ENCODE data around the gene SACS.

The SACS gene

DNA sequence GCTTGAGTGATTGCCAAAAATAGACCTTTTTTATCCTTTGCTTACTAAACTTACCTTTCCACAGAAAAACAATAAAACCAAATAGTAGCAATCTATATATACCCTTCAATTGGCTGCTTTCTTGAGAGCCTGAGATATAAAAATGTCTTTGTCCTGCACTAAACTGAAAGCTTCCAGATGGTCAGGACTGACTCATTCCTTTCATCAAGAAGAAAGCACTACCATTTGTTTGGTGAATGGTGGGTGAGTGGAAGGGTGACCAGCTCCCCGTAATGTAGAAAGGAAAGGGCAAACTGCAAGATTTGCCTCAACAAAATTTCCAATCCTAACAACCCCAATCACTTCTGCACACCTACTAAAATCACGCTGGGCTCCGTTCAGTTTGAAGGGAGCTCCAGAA is 67.8 kb downstream of the SACS start:
- DNase-seq (ENCODE audit: extremely low read depth in 1 of 2, low read depth in 1 of 2): no peak

DNA sequence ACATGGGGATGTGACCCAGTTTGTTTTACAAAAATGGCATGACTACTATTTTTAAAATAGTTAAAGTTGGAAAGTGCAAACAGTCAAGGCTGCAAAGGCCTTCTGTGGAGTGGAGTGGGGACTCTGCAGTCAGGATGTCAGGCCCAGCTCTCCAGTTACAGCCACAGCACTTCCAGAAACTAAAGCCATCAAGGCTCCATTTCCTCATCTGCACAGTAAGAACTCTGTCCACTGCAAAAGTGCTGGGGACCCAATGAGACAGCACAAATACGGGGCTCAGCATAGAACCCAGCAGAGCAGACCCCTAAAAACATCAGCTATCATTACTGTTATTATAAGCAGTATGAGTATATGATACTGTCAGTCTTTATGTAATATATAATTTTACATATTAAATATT is 73.6 kb downstream of the SACS start:
- DNase-seq (ENCODE audit: extremely low read depth in 1 of 2, low read depth in 1 of 2): no peak

DNA sequence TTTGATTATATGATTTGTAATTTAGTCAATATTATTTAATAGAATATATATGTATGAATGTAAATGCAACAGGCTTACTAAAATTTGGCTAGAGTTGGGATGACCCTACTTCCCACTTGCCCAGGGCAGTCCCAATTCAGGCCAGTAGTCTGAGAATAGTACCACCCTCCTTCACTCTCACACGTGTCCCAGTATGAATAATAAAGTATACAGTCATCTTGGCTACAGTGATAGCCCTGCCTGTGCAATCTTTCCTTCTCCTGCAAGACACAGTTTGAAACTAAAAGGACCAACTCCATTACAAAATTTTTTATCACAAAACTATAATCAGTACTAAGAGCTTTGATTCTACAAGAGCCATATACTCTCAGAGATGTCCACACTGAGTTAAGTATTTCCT is 76.2 kb downstream of the SACS start:
- DNase-seq (ENCODE audit: extremely low read depth in 1 of 2, low read depth in 1 of 2): no peak

DNA sequence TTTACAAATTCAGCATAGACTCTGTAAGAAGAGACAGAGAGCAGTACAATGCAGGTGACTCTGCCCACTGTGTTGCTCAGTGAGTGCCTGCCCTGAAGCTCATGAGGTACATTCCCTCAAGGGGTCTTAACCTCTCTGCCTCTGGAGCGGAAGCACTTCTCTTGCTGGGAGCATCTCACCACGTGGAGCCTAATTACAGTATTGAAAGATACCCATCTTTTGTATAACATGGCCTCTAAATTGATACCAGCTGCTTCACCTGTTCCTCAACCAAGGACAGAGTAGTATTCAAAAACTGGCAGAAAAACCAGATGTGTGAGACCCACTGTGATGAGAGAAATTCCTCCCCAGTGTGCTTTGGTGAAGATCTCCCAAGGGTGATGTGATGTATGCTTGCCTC is 77.1 kb downstream of the SACS start:
- DNase-seq (ENCODE audit: extremely low read depth in 1 of 2, low read depth in 1 of 2): no peak

DNA sequence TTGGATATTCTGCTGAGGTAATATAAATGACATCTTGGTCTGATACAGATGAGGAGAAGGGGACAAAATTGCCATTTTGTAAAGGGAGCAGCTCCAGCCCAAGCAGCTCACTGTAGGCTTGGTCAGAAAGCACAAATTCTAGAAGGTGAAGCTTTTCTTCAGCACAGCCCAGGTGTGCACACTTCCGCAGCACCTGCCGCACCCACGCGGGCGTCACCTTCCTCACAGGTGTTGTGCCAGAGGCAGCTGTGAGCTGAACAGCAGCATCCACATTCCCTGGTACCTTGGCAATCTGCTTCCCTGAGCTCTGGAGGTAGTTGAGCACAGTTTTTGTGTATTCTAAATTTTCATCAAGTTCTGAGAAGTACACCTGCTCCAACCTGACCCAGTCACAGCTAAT is 79.0 kb downstream of the SACS start:
- DNase-seq (ENCODE audit: extremely low read depth in 1 of 2, low read depth in 1 of 2): no peak

DNA sequence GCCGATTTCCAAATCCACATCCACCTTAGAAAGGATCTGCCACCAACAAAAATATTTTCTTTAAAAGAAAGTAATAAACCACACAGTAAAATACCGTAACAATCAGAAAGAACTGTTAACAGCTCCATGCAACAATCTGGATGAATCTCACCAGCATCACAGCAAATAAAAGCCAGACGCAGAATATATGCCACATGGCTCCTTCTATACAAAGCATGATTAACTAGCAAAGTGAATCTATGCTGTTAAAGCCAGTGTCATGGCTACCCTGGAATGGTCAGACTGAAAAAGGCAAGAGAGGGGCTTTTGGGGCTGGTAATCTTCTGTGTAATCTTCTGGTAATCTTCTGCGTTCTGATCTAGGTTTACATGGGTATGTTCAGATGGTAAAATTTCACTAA is 81.3 kb downstream of the SACS start:
- no peak for DNase-seq (ENCODE audit: extremely low read depth in 1 of 2, low read depth in 1 of 2)

DNA sequence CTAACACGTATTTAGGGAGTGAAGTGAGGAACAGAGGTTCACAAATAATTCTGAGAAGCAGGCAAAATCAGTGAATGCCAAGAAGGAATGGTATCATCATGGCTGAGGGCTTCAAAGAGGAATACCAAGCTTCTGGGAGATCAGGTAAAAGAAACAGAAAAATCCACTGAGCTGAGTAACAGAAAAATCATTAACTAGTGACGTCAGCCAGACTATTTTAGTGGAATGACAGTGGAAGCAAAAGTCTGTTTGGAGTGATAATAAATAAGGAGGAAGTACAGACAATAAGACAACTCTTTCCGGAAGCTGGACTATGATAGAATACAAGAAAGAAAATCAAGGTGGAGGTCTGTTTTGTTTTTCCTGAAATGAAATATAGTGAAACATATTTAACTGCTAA is 83.5 kb downstream of the SACS start:
- no peak for DNase-seq (ENCODE audit: extremely low read depth in 1 of 2, low read depth in 1 of 2)

DNA sequence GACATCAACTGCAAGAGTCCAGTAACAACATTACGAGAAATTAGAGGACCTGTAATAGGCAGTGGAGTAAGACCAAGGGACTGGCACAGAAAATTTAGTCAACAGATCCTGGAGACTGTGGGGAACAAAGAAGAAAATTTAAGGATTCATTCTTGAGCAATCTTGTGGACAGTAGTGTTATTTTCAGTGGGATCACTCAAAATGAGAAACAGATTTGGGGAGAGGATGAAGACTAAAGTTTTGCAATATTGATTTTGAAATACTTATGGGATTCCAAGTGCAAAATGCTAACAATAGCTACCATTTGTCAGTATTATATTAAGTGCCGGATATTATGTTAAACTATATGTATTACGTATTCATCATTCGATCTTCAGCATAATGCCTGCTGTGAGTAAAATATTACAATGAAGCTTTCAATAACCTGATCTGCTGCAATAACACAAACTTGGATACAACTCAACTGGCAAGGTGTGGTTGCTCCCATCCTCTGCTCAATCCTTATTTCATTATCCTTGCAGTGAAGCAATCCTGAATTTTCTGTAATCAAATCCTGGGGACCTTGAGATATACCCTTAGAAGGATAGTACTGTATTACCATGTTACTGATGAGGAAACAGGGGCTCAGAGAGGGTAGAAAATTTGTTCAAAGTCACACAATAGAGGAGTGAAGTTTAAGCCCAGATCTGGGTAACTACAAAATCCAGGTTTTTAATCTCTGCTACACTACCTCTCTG is 84.2 kb downstream of the SACS start:
- DNase-seq (ENCODE audit: extremely low read depth in 1 of 2, low read depth in 1 of 2): no peak

DNA sequence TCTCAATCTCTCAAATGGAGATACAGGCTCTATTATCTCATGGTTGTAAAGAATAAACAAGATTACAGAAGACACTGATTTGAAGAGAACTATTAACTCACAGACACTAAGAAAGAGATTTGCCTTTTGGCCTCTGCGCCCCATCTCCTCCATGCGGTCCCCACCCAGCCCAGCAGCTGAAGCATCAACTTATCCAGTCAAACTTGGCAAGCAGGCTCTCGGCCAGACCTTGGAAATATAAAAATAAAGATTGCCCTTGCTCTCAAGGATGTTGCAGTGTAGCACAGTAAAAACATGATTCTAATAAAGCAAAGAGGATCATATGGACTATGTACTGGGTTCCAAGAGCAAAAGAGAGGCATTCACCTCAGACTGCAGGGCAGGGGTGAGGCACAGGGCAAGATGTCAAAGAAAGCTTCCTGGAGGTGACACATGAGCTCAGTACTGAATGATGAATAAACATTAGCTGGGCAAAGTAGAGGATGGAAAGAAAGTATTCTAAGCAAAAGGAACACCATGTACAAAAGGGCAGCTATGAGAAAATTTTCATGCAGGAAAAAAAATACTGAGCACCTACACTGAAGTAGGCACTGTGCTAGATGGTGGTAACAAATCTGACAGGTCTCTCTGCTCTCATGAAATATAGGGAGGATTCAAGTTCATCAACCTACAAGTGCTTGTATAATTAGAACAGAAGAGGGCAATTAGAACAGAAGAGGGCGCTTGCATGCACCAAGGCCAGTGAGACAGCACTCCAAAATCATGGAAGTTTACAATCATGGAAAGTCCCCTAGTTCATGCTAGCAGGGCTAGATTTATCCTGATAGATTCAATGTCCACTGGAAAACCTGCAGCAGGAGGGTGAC is 85.0 kb downstream of the SACS start:
- no peak for DNase-seq (ENCODE audit: extremely low read depth in 1 of 2, low read depth in 1 of 2)

DNA sequence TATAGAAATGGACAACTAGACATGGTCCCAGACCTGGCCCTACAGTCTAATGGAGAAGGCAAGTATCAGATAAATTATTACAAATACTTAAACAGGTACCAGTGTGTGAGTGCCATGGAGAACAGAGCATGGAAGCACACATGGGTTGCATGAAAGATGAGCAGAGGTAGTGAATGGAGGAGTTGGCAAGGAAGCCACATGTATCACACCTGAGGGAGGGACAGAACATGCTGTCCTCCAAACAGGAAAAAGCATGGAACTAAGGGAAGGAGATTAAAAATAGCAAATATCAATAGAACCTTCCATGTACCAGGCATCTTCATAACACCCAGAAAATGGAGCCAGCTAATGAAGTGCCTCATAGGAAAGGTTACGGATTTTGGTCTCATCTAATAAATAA is 85.9 kb downstream of the SACS start:
- no peak for DNase-seq (ENCODE audit: extremely low read depth in 1 of 2, low read depth in 1 of 2)

DNA sequence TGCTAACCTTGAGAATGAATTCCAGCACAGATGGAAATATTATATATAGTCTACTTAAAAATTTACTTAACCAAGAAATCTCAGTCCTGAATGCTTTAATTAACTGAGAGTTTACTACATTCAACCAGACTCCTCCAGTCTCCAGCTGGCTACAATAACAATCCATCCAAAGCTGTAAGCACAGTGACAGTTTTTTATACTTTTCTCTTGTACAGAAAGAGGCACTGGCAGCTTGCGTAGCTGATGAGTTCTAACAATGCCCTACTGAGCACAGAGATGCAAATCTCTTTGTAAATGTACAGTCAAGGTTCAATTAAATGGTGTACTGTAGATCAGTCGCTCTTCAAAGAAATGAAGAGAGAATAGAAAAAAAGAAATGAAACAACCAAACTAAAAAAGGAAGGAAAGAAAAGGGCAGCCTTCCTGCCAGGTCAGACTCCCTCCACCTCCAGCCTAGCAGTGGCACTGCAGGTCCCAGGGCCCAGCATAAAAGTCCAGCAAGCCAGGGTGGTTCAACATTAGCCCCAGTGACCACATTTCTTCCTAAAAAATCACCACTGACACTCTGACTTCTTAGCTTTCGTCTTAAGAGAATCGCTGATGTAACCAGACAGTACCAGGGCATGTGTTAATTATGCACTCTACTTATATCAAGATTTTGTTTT is 88.4 kb downstream of the SACS start:
- DNase-seq (ENCODE audit: extremely low read depth in 1 of 2, low read depth in 1 of 2): no peak

DNA sequence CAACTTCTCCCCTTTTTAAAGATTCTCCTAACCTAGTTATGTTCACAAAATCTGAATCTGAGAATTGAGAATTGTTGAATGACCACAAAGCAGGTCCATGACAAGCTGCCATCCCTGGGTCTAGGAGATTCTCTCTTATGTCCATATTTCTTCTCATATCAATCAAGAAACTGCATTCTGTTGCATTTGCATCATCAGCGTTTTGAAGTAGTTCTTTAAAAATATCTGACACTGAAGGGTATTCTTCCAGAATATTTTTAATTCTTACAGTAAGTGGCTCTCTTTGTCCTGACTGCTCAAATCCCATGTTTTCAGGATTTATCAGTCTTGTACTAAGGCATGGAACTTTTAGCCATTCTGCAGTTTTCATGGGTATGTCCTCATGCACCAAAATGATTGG is 94.3 kb downstream of the SACS start:
- DNase-seq (ENCODE audit: extremely low read depth in 1 of 2, low read depth in 1 of 2): no peak

DNA sequence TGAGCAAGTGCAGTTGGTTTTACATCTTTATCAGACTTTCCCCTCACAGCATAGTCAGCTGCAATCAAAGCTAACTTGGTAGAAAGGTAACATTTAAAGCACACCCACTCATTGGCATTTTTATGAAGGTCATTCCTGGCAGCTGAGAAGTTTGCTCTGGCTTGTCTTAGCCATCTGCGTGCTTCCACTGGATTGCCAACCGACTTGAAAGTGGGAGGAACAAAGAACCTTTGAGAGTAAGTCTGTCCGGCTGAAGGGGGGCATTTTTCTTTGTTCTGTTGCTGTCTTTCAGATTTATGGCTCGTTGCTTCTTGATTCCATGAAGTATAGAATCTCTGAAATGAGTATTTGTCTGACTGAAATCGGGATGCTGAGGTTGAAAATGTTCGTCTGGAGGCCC is 103.1 kb downstream of the SACS start:
- no peak for DNase-seq (ENCODE audit: extremely low read depth in 1 of 2, low read depth in 1 of 2)

DNA sequence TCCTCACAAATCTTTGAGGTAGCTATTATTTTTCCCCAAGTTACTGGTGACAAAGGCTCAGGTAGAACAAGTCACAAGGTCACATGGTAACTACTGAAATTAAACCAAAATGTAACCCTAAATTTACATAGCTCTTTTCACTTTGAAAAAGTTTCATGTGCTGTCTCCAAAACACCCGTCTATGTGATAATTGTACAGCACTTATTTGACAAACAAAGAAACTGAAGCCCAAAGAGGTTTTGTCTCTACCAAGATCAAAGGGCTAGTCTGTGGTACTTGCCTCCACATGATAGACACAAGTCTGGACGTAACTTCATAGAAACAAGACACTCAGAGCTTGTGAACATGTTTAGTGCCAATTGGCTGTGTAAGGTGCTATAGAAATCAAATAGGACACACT is 108.3 kb downstream of the SACS start:
- DNase-seq (ENCODE audit: extremely low read depth in 1 of 2, low read depth in 1 of 2): no peak

DNA sequence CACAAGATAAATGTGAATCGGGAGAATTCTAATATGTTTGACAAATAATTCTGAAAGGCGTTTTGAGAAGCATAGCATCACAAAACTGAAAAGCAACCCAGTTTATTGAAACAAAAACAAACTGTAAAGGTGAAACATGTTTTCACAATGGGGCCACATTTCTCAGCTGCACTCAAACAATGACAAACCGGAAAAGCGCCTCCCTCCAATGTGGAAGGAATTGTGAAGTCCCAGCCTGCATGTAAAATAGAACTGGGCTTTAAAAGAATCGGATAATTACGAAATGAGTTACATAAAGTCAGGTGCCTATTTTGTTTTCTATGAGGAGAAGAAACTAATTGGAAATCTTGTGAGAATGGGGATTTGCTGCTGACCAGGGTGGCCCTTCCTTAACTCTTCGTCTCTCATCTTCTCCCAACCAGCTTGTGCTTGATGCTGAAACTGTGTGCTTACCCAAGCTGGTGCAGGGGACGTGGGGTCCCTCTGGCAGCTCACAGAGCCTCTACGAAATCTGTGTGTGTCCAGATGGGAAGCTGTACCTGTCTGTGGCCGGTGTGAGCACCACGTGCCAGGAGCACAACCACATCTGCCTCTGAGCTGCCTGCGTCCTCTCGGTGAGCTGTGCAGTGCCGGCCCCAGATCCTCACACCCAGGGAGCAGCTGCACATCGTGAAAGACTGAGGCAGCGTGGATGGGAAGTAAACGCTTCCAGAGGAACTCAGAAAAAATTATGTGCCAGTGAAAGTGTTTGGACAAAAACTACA is 109.4 kb downstream of the SACS start:
- DNase-seq (ENCODE audit: extremely low read depth in 1 of 2, low read depth in 1 of 2): no peak

DNA sequence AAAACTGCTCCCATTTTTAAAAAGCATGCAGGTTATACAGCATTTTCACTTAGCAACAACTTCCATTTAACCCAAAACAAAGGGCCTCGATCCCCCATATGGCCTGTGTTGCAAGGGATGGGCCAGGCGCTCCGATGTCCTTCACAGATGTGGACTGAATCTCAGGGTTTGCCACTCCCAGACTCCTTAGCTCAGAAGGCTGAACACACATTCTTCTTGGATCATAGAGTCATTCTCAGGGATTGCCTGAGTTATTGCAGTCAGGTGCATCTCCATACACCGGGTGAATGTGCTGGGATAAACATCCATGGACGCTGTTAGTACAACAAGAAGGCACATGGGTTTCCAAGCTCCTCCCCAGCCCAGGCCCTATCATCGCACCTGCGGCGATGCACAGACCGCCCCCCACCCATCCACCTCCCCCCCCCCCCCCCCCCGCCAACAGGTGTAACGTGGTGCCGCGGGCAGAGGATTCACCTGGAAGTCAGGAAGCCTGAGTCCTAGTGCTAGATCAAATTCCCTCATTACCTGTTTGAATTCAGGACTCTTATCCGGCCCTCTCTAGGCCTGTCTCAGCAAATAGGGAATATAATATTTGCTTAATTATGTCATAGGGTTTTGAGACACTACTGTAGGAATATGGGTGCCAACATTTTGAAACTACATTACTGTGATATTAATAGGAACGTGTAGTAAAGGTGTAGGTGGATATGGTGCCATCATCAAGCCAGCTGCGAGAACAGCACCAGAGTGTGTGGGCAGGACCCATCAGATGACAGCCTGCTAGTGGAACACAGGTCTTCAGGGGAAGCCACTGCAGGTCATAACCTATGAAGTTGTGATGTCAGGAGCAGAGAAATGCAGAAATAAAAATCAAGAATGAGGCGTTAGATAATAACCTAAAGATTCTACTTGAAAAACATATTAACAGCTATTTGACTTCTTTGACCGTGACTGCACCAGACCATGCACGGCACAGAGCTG is 110.9 kb downstream of the SACS start:
- DNase-seq (ENCODE audit: extremely low read depth in 1 of 2, low read depth in 1 of 2): no peak

DNA sequence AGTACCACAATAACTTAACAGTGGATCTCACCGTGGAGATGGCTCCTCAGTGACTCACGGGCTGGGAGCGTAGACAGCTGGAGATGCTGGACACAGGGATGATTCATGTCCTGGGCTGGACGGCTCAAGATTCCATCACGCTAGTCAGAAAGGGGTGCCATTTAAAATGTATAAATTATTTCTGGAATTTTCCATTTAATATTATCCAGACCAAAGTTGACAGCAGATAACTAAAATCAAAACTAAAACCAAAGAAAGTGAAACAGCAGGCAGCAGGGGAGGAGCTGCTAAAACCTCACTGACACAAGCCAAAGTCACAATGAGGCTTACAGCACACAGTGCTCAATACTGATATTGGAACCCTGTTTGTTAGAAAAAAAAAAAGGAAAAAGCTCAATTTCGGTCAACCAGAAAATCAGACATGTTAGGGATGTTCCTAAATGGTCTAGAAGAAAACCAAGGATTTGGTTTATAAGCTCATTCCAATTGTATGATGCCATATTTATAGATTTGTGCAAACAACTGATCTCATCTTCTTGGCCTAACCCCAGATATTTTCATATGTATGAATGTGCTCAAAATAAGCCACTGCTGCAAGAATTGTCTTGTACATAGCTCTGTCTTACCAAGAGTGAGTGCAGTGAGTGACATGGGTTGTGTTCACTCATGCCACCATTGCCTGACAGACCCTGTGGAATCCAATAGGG is 111.8 kb downstream of the SACS start:
- DNase-seq (ENCODE audit: extremely low read depth in 1 of 2, low read depth in 1 of 2): no peak

DNA sequence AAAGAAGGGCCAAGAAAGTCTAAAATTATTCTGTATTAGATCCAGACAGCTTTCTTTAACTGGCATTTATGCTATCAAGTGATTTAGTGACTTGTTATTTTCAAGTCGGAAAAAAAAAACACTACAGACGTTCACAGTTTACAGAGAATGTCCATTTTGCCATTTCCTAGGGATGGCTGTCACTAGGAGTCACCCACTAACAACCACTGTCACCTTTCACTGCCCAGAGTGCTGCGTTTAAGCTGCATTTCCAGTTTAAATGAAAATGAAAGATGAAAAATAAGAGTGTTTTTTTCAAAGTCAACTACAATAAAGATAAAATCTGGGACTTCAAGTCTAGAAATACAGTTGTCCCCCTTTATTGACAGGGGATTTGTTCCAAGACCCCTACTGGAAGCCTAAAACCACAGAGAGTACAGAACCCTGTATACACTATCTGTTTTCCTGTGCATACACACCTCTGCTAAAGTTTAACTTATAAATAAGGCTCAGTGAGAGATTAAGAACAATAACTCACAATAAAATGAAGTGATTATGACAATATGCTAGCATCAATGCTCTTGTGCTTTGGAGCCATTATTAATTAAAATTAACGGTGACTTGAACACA is 112.5 kb downstream of the SACS start:
- no peak for DNase-seq (ENCODE audit: extremely low read depth in 1 of 2, low read depth in 1 of 2)

DNA sequence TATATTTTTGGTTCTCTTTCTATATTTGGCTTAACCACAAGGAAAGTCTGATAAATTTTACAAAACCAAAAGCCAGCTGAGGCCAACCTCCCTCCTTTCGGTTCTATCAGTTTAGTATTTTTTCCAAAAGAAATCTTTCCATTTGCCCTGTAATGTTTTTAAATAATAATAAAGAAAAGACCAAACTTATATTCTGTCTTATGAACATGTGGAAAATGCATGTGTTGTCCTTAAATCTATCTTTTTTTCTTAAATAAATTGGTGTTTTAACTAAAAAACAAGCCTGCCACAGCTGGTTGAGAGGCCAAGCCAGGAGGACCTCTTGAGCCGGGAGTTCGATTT is 113.6 kb downstream of the SACS start:
- DNase-seq (ENCODE audit: extremely low read depth in 1 of 2, low read depth in 1 of 2): no peak

Data from stimulated activated CD8-positive, alpha-beta memory T cell treated with anti-CD3 and anti-CD28 coated beads, Interleukin-7, amount 100 ng/mL, for 48 hours (primary cell).